ENCODE measurements around the gene REN.

Gene REN

GRCh38 chr1:204201348-204202040 is 35.4 kb upstream of the REN start:
- Histone ChIP-seq H3K27ac (no peak overlapping the region), H3K9me3 (no peaks in the 10 kb centered on the region), H3K36me3 (no peaks in the 10 kb centered on the region), H3K4me1 (ENCODE audit: control insufficient read depth in 1 of 2, insufficient read depth in 1 of 2, low read depth in 1 of 2, low read length in 1 of 2) (no peaks in the 10 kb centered on the region), H3K27me3 (peaks cover 54% of the 10 kb centered on the region), H3K4me3 (ENCODE audit: low read depth in 1 of 2, low read length in 1 of 2) (no peak overlapping the region)
- no peak for TF ChIP-seq CTCF (IDR thresholded peaks at IDR 0.05)

- Histone ChIP-seq H3K4me1 (ENCODE audit: control insufficient read depth in 1 of 2, insufficient read depth in 1 of 2, low read depth in 1 of 2, low read length in 1 of 2) (no peaks in the 10 kb centered on the region), H3K9me3 (no peaks in the 10 kb centered on the region), H3K4me3 (ENCODE audit: low read depth in 1 of 2, low read length in 1 of 2) (no peak overlapping the region), H3K27ac (no peak overlapping the region), H3K27me3 (peaks cover 51% of the 10 kb centered on the region), H3K36me3 (no peaks in the 10 kb centered on the region)
- TF ChIP-seq CTCF (IDR thresholded peaks at IDR 0.05) = no peak
These were observed 33.4 kb upstream of the REN start for GRCh38 chr1:204199579-204199978.

- no peaks in the 10 kb centered on the region for H3K36me3 ChIP-seq
- H3K27ac ChIP-seq = no peak overlapping the region
These were observed 32.5 kb upstream of the REN start for GRCh38 chr1:204198348-204199340.

GRCh38 chr1:204197068-204197467 is 30.9 kb upstream of the REN start:
- H3K27me3 ChIP-seq = peaks cover 61% of the 10 kb centered on the region
- no peaks in the 10 kb centered on the region for H3K36me3 ChIP-seq
- no peak overlapping the region for H3K4me3 ChIP-seq (ENCODE audit: low read depth in 1 of 2, low read length in 1 of 2)
- TF ChIP-seq CTCF (IDR thresholded peaks at IDR 0.05) = no peak
- no peaks in the 10 kb centered on the region for H3K4me1 ChIP-seq (ENCODE audit: control insufficient read depth in 1 of 2, insufficient read depth in 1 of 2, low read depth in 1 of 2, low read length in 1 of 2)
- H3K9me3 ChIP-seq = no peaks in the 10 kb centered on the region
- no peak overlapping the region for H3K27ac ChIP-seq

More at GRCh38 chr1:204198348-204199340, 32.5 kb upstream of the REN start:
- H3K27me3 ChIP-seq = peaks cover 51% of the 10 kb centered on the region
- no peaks in the 10 kb centered on the region for H3K9me3 ChIP-seq
- H3K4me1 ChIP-seq (ENCODE audit: control insufficient read depth in 1 of 2, insufficient read depth in 1 of 2, low read depth in 1 of 2, low read length in 1 of 2) = no peaks in the 10 kb centered on the region
- no peak overlapping the region for H3K4me3 ChIP-seq (ENCODE audit: low read depth in 1 of 2, low read length in 1 of 2)
- TF ChIP-seq CTCF (IDR thresholded peaks at IDR 0.05) = no peak

- Histone ChIP-seq H3K9me3 (no peaks in the 10 kb centered on the region), H3K27ac (no peak within 1 kb of the TSS), H3K36me3 (no peaks in the 10 kb centered on the region), H3K4me1 (ENCODE audit: control insufficient read depth in 1 of 2, insufficient read depth in 1 of 2, low read depth in 1 of 2, low read length in 1 of 2) (no peaks in the 10 kb centered on the region), H3K27me3 (peaks cover 69% of the 10 kb centered on the region), H3K4me3 (ENCODE audit: low read depth in 1 of 2, low read length in 1 of 2) (no peak within 1 kb of the TSS)
- TF ChIP-seq CTCF (IDR thresholded peaks at IDR 0.05) = no peak
These were observed 30.1 kb upstream of the REN start, which contains the start of gene KISS1 for GRCh38 chr1:204196068-204196795. TSS of gene KISS1 (minus strand) at chr1:204196491. CDS start at chr1:204192876, 3,615 bp downstream.

Data from neutrophil (primary cell).